Mesenchymal stem cell (in vitro differentiated cells and primary cell): ENCODE data around the gene CBFA2T2.

Experiments used
- DNase-seq: peaks from one replicate; pipeline ENCODE4 v3.0.0-alpha.2; 2013
- H2AFZ ChIP-seq: one replicate; pipeline ENCODE4 v1.6.1; 2013; ENCODE audit warnings: low read depth, mild to moderate bottlenecking, control low read depth, inconsistent platforms, low read length, moderate library complexity
- H2AK5ac ChIP-seq: 2 replicates; pipeline ENCODE4 v1.6.1; 2013; ENCODE audit warnings: low read length, moderate library complexity, mild to moderate bottlenecking, inconsistent platforms; ENCODE audit not compliant: severe bottlenecking
- H2BK120ac ChIP-seq: one replicate; pipeline ENCODE4 v1.6.1; 2013; ENCODE audit warnings: low read depth, mild to moderate bottlenecking, inconsistent platforms, low read length, moderate library complexity
- H2BK12ac ChIP-seq, 2 experiments: one replicate each; pipeline ENCODE4 v1.6.1; 2013; ENCODE audit warnings: inconsistent platforms in 2 of 2, low read length in 2 of 2, mild to moderate bottlenecking in 2 of 2, moderate library complexity in 2 of 2, control low read depth in 1 of 2
- H2BK15ac ChIP-seq: one replicate; pipeline ENCODE4 v1.6.1; 2013; ENCODE audit warnings: mild to moderate bottlenecking, low read depth, inconsistent platforms; ENCODE audit not compliant: poor library complexity, severe bottlenecking
- H2BK5ac ChIP-seq: 2 replicates; pipeline ENCODE4 v1.6.1; 2013; ENCODE audit warnings: low read depth, mild to moderate bottlenecking, low read length, control low read depth, inconsistent platforms; ENCODE audit not compliant: poor library complexity, severe bottlenecking
- H3K14ac ChIP-seq, 2 experiments: one replicate each; pipeline ENCODE4 v1.6.1; 2013; ENCODE audit warnings: inconsistent platforms in 2 of 2, low read length in 2 of 2, control low read depth in 1 of 2, mild to moderate bottlenecking in 1 of 2, moderate library complexity in 1 of 2
- H3K18ac ChIP-seq, 2 experiments: one replicate each; pipeline ENCODE4 v1.6.1; 2013; ENCODE audit warnings: inconsistent platforms in 2 of 2, low read length in 2 of 2, control low read depth in 1 of 2, low read depth in 1 of 2, mild to moderate bottlenecking in 1 of 2
- H3K23ac ChIP-seq, 2 experiments: one replicate each; pipeline ENCODE4 v1.6.1; 2013; ENCODE audit warnings: inconsistent platforms in 2 of 2, low read length in 2 of 2, mild to moderate bottlenecking in 2 of 2, moderate library complexity in 2 of 2, control low read depth in 1 of 2
- H3K27ac ChIP-seq: 2 replicates; pipeline ENCODE4 v1.5.1; 2013; ENCODE audit warnings: mild to moderate bottlenecking, moderate library complexity, low read length, control low read depth, inconsistent platforms; ENCODE audit not compliant: poor library complexity, severe bottlenecking
- H3K27me3 ChIP-seq, 2 experiments: 2 replicates each; pipeline versions ENCODE4 v1.6.1 to v1.7.0; 2013; ENCODE audit warnings: low read length in 2 of 2, mild to moderate bottlenecking in 2 of 2, moderate library complexity in 2 of 2, control low read depth in 1 of 2, inconsistent platforms in 1 of 2; ENCODE audit not compliant: control insufficient read depth in 1 of 2, insufficient read depth in 1 of 2
- H3K36me3 ChIP-seq, 2 experiments: 2 replicates each; pipeline versions ENCODE4 v1.6.1 to v1.7.0; 2013; ENCODE audit warnings: low read length in 2 of 2, control low read depth in 1 of 2, inconsistent platforms in 1 of 2, low read depth in 1 of 2, mild to moderate bottlenecking in 1 of 2; ENCODE audit not compliant: insufficient read depth in 2 of 2, control insufficient read depth in 1 of 2
- H3K4ac ChIP-seq, 2 experiments: one replicate each; pipeline ENCODE4 v1.6.1; 2013; ENCODE audit warnings: inconsistent platforms in 2 of 2, low read length in 2 of 2, mild to moderate bottlenecking in 2 of 2, moderate library complexity in 2 of 2, control low read depth in 1 of 2, low read depth in 1 of 2
- H3K4me1 ChIP-seq: 2 replicates; pipeline ENCODE4 v1.6.1; 2013; ENCODE audit warnings: low read depth, low read length, control low read depth; ENCODE audit not compliant: control insufficient read depth, insufficient read depth
- H3K4me2 ChIP-seq: 2 replicates; pipeline ENCODE4 v1.6.1; 2013; ENCODE audit warnings: low read length, mild to moderate bottlenecking, inconsistent platforms; ENCODE audit not compliant: poor library complexity, severe bottlenecking
- H3K4me3 ChIP-seq, 2 experiments: 2 replicates each; pipeline versions ENCODE4 v1.5.1 to v1.7.0; 2013; ENCODE audit warnings: low read length in 2 of 2, mild to moderate bottlenecking in 2 of 2, control low read depth in 1 of 2, low read depth in 1 of 2; ENCODE audit not compliant: insufficient read depth in 1 of 2
- H3K79me1 ChIP-seq: replicated peaks from 2 replicates; pipeline ENCODE4 v1.6.1; 2013; ENCODE audit warnings: mild to moderate bottlenecking, control low read depth, low read length, inconsistent platforms; ENCODE audit not compliant: poor library complexity, severe bottlenecking
- H3K9ac ChIP-seq: 2 replicates; pipeline ENCODE4 v1.7.0; 2013; ENCODE audit warnings: mild to moderate bottlenecking, low read length, moderate library complexity
- H3K9me3 ChIP-seq: 2 replicates; pipeline ENCODE4 v1.7.0; 2013; ENCODE audit warnings: mild to moderate bottlenecking, low read length; ENCODE audit not compliant: control insufficient read depth
- H4K8ac ChIP-seq: one replicate; pipeline ENCODE4 v1.6.1; 2013; ENCODE audit warnings: inconsistent platforms, mild to moderate bottlenecking, low read length, moderate library complexity
- H4K91ac ChIP-seq: one replicate; pipeline ENCODE4 v1.6.1; 2013; ENCODE audit warnings: mild to moderate bottlenecking, low read length, inconsistent platforms
- WGBS: methylation state at CpG from one replicate; pipeline ENCODE4 v1.1.7; 2013; ENCODE audit warnings: mixed read lengths; 5-methylcytosine and 5-hydroxymethylcytosine counted together

The CBFA2T2 gene

DNA sequence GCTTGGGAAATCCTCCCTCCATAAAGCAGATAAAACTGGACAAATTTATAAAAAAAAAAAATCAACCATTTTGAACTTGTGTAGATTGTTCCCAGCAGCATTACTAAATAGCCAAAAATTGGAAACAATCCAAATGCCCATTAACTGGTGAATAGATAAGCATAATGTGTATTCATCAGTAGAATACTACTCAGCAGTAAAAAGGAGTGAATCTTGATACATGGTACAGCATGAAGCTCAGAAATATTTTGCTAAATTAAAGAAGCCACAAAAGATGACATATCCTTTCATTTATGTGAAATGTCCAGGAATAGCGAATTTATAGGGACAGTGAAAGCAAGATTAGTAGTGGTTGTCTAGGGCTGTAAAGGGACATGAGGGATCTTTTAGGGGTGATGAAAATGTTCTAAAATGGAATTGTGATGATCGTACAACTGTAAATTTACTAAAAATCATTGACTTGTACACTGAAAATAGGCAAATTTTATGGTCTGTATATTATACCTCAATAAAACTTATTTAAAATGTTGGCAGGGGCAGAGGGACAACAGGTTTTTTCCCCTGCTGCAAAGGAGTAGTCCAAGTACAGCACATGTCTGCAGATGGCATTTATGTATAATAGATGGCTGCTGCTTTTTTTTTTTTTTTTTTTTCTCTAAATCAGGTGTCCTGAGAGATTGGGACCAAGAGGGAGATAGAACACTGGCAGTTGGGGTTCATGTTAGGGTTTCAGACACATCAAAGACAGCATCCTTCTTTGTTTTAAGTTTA lies 59.5 kb downstream of the CBFA2T2 start:
- Histone ChIP-seq H2BK15ac (no peak overlapping the region), H3K27ac (no peak overlapping the region), H2BK5ac (no peak overlapping the region), H3K4me1 (peaks cover 6% of the 10 kb centered on the region), H3K9ac (no peak overlapping the region), H2BK12ac (no peak overlapping the region), H4K91ac (no peak overlapping the region), H3K4ac (no peak overlapping the region), H3K18ac (no peak overlapping the region), H4K8ac (no peak overlapping the region), H3K23ac (no peak overlapping the region), H3K36me3 (peaks cover 3 to 5% of the 10 kb centered on the region in 2 experiments), H3K27me3 (no peaks in the 10 kb centered on the region), H3K4me2 (no peak overlapping the region), H3K79me1 (peaks cover 18% of the 10 kb centered on the region), H3K4me3 (no peak overlapping the region), H2AFZ (no peak overlapping the region), H3K9me3 (no peaks in the 10 kb centered on the region), H2BK120ac (no peak overlapping the region), H3K14ac (no peak overlapping the region), H2AK5ac (no peak overlapping the region)
- WGBS = 100% methylated on average over 1 of the region's 2 CpGs
- no peak for DNase-seq

DNA sequence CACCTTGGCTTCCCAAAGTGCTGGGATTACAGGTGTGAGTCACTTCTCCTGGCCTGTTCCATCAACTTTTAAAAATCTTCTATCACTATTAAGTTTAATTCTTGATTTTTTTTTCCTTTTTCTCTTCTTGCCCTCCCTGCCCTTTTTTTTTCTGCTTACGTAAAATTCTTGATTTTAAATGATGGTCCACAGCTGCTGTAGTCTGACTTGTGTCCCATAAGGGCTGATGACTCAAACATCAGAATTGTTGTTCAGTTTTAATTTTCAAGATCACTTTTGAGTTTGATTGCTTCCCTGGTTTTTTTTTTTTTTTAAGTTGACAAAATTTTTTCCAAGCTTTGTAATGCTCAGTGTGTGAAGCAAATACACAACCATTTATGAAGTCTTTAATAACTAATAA lies 61.9 kb downstream of the CBFA2T2 start:
- Histone ChIP-seq H2BK120ac (no peak overlapping the region), H3K27me3 (no peaks in the 10 kb centered on the region), H2BK12ac (no peak overlapping the region), H2BK15ac (no peak overlapping the region), H3K4me1 (peaks cover 7% of the 10 kb centered on the region), H2AK5ac (no peak overlapping the region), H3K14ac (no peak overlapping the region), H3K23ac (no peak overlapping the region), H3K4me3 (no peak overlapping the region), H4K8ac (no peak overlapping the region), H2AFZ (no peak overlapping the region), H3K36me3 (peaks cover 3 to 5% of the 10 kb centered on the region in 2 experiments), H3K4me2 (no peak overlapping the region), H3K79me1 (peaks cover 20% of the 10 kb centered on the region), H2BK5ac (no peak overlapping the region), H3K9ac (peak overlapping the region; percentile 23), H3K4ac (no peak overlapping the region), H3K27ac (no peak overlapping the region), H4K91ac (no peak overlapping the region), H3K18ac (no peak overlapping the region), H3K9me3 (no peaks in the 10 kb centered on the region)
- peak; percentile 12 for DNase-seq
- 100% methylated on average over 1 of the region's 1 CpG for WGBS

DNA sequence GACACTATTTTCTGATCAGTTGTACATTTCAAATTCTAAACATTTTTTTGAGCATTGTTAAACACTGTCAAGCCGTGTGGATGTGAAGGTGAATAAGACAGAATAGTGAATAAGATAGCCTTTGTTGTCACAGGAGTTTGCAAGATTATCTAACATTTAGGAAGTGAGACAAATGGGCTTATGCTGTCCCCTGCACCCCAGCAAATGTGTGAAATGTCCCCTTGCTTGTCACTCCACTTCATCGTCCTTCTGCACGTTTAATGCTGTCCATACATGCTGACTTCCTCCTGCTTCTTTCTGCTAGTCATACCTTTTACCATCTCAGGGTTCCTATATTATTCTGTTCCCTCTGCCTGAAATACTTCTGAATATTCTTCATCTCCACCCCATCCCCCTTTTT lies 62.6 kb downstream of the CBFA2T2 start:
- no peaks in the 10 kb centered on the region for H3K9me3 ChIP-seq
- H3K4me2 ChIP-seq = no peak overlapping the region
- H2BK120ac ChIP-seq = no peak overlapping the region
- H3K14ac ChIP-seq = no peak overlapping the region
- no peak overlapping the region for H3K18ac ChIP-seq
- no peaks in the 10 kb centered on the region for H3K27me3 ChIP-seq
- H2AK5ac ChIP-seq = no peak overlapping the region
- 71% methylated on average over 3 of the region's 3 CpGs for WGBS
- no peak overlapping the region for H3K4me3 ChIP-seq
- no peak overlapping the region for H3K4ac ChIP-seq
- peaks cover 20% of the 10 kb centered on the region for H3K79me1 ChIP-seq
- no peak overlapping the region for H2AFZ ChIP-seq
- no peak overlapping the region for H4K8ac ChIP-seq
- H3K9ac ChIP-seq = no peak overlapping the region
- H2BK15ac ChIP-seq = no peak overlapping the region
- H2BK12ac ChIP-seq = no peak overlapping the region
- no peak overlapping the region for H2BK5ac ChIP-seq
- H3K4me1 ChIP-seq = peaks cover 9% of the 10 kb centered on the region
- H4K91ac ChIP-seq = no peak overlapping the region
- no peak for DNase-seq
- H3K23ac ChIP-seq = no peak overlapping the region
- H3K36me3 ChIP-seq = peaks cover 3 to 9% of the 10 kb centered on the region in 2 experiments
- no peak overlapping the region for H3K27ac ChIP-seq

DNA sequence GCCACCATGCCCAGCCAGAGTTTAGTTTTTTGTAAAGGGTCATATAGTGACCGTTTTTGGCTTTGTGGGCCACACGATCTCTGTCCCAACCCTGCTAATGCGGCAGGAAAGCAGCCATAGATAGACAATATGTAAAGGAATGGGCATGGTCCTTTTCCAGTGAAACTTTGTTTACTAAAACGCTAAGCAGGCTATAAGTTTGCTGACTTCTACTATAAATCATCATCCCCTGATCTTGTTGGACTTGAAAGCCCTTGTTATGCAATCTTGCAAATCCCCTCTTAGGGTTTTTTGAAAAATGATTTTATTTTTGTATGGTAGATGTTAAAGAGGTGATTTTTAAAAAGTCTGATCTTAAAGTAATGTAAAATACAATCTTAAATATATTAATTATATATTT lies 63.6 kb downstream of the CBFA2T2 start:
- Histone ChIP-seq H2BK12ac (no peak overlapping the region), H3K4ac (no peak overlapping the region), H3K14ac (no peak overlapping the region), H2AFZ (no peak overlapping the region), H3K9me3 (no peaks in the 10 kb centered on the region), H2BK15ac (no peak overlapping the region), H3K23ac (no peak overlapping the region), H3K4me3 (no peak overlapping the region), H3K4me2 (no peak overlapping the region), H2BK120ac (no peak overlapping the region), H4K8ac (no peak overlapping the region), H3K27me3 (no peaks in the 10 kb centered on the region), H3K9ac (no peak overlapping the region), H2AK5ac (no peak overlapping the region), H3K36me3 (peaks cover 3 to 9% of the 10 kb centered on the region in 2 experiments), H3K79me1 (peaks cover 24% of the 10 kb centered on the region), H3K4me1 (peaks cover 11% of the 10 kb centered on the region), H3K27ac (no peak overlapping the region), H2BK5ac (no peak overlapping the region), H4K91ac (no peak overlapping the region), H3K18ac (no peak overlapping the region)
- WGBS = 96% methylated on average over 3 of the region's 4 CpGs
- DNase-seq = peak; percentile 12
